Myometrial cell (primary cell): Measurements from ENCODE around the gene SERPINE3. TPM values are rescaled to one million over a fixed set of nuclear protein-coding genes. Genes with fewer than 3 reads are reported as not detected.

Experiments used
- total RNA-seq: library from RNA; depleted of rRNA; stranded (reverse); fragments of >200 nt; gene quantifications from 2 replicates; pipeline ENCODE4 v1.2.3, GENCODE V29; 2015

The SERPINE3 gene
- total RNA-seq = not detected in 2 replicates

GRCh38 chr13:51339354-51339753 is at the start of gene SERPINE3:
Gene SERPINE3, plus strand, starts transcription at chr13:51339691. Its CDS starts 1,401 bp downstream, at chr13:51341092.

Other genes with a start within 250 kb of the SERPINE3 start
- not detected in 2 replicates for gene C13orf42, start 228.4 kb upstream of the SERPINE3 start, total RNA-seq
- 2.9 and 3.2 TPM in 2 replicates for gene FAM124A, start 117.3 kb upstream of the SERPINE3 start, total RNA-seq
- gene INTS6, start 113.3 kb downstream of the SERPINE3 start, total RNA-seq = 38.8 and 42.4 TPM in 2 replicates
- gene WDFY2, start 244.8 kb downstream of the SERPINE3 start, total RNA-seq = 4.6 and 5.2 TPM in 2 replicates